GM12875 (cell line): Measurements from ENCODE around the gene RASL10B.

Experiments
- H3K4me3 ChIP-seq: one replicate; pipeline ENCODE4 v1.5.1; 2011; ENCODE audit warnings: low read depth, low read length, control low read depth
- CTCF ChIP-seq: IDR thresholded peaks from 2 replicates; pipeline ENCODE4 v1.5.1; 2011; ENCODE audit warnings: low read depth, mild to moderate bottlenecking, control low read depth, inconsistent platforms, low read length, moderate library complexity, borderline replicate concordance; ENCODE audit not compliant: insufficient read depth

Gene RASL10B

GRCh38 chr17:35740997-35741931, 9.8 kb downstream of the RASL10B start:
- no peak for TF ChIP-seq CTCF
- no peak overlapping the region for H3K4me3 ChIP-seq

- TF ChIP-seq CTCF: no peak
- no peak overlapping the region for H3K4me3 ChIP-seq
Measured at GRCh38 chr17:35742496-35742895, 11.1 kb downstream of the RASL10B start.

DNA sequence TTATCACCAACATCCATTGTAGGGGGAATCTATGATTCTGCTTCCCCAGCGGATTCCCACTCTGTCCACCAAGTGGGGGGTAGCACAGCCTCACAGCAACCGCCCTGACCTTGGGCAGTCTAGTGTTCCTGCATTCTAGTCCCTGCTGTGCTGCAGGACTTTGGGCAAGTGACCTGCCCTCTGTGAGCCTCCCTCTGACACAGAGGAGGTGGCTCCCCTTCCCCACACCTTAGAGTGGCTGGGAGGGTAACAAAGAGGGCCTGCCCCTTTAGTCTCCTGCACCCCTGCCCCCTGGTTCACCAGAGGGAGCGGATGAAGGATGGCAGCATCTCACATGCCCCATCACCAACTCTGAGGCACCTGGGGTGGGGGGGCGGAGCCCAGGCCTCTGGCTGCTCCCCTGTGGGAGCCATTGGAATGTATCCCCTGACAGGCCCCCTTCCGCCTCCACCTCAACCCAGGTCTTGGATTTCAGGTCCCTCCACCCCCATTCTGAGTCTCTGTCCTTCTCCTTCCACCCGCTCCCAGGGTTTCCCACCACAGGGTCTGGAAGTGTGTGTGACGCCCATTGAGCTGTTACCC, 11.5 kb downstream of the RASL10B start:
- no peak for TF ChIP-seq CTCF
- no peak overlapping the region for H3K4me3 ChIP-seq

- H3K4me3 ChIP-seq: no peak overlapping the region
- TF ChIP-seq CTCF: no peak
Measured at GRCh38 chr17:35743626-35744328, 12.3 kb downstream of the RASL10B start.

DNA sequence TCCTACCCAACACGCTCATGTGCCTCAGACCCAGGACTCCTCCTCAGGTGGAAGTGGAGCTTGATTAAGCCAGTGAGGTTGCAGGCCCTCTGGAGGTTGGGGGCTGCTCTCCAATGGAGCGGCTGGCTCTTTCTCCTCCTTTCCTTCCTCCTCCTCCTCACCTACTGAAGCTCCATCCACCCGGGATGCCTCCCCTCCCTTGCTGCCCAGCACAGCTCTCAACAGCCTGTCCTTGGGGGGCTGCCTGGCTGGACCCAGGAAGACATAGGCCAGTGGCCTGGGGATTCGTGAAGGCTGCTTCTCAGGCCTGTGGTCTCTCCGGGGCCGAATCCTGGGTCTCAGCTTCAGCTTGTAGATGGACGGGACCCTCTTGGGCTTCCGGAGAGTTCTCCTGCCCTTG, 13.4 kb downstream of the RASL10B start:
- no peak overlapping the region for H3K4me3 ChIP-seq
- TF ChIP-seq CTCF: no peak

- H3K4me3 ChIP-seq: no peak overlapping the region
- TF ChIP-seq CTCF: no peak
Measured at GRCh38 chr17:35745246-35745645, 13.8 kb downstream of the RASL10B start.
